PC-9 (cell line): ENCODE data around the gene NT5C1A. TPM values are rescaled to one million over a fixed set of nuclear protein-coding genes. Genes with fewer than 3 reads are reported as not detected.

ENCODE experiments used
- BruUV-seq: library from RNA; stranded (reverse); fragments of 400-500 nt; replicated peaks from 2 replicates; lab custom pipeline; 2021; lab: Mats Ljungman, UMichigan
- CTCF ChIA-PET: fragments of 300-600 bp; sonication (Branson Sonifier 250); formaldehyde crosslinking; loops from one replicate; lab custom pipeline; 2022; ENCODE audit warnings: antibody characterized with exemption; lab: Charles Lee
- POLR2A ChIA-PET: fragments of 300-600 bp; sonication (Branson Sonifier 250); formaldehyde crosslinking; loops from one replicate; lab custom pipeline; 2022; ENCODE audit warnings: antibody characterized with exemption; ENCODE audit not compliant: unreplicated experiment; lab: Charles Lee
- DNase-seq, 2 experiments: peaks; one replicate each; pipeline versions ENCODE4 v3.0.0 to v3.0.0-alpha.2; 2015 to 2022; ENCODE audit warnings: mixed read lengths in 1 of 2
- H2AFZ ChIP-seq: fragments of 200-600 bp; sonication (generic); 2 replicates; pipeline ENCODE4 v1.8.1; 2017; ENCODE audit warnings: antibody characterized with exemption
- H3F3A ChIP-seq: fragments of 200-600 bp; sonication (generic); 2 replicates; pipeline ENCODE4 v1.8.1; 2017; ENCODE audit warnings: antibody characterized with exemption, mild to moderate bottlenecking, low read depth; ENCODE audit not compliant: insufficient read depth
- H3K27ac ChIP-seq: fragments of 200-600 bp; sonication (generic); 2 replicates; pipeline ENCODE4 v1.6.1; 2016; ENCODE audit warnings: mixed run types
- H3K27me3 ChIP-seq: fragments of 200-600 bp; sonication (generic); 2 replicates; pipeline ENCODE4 v1.6.1; 2016; ENCODE audit warnings: low read depth, mixed run types; ENCODE audit not compliant: insufficient read depth
- H3K36me3 ChIP-seq: fragments of 200-600 bp; sonication (generic); 2 replicates; pipeline ENCODE4 v1.6.1; 2016; ENCODE audit warnings: low read depth, mixed run types
- H3K4me1 ChIP-seq: fragments of 200-600 bp; sonication (generic); replicated peaks from 2 replicates; pipeline ENCODE4 v1.6.1; 2016; ENCODE audit warnings: mixed run types; ENCODE audit not compliant: insufficient read depth
- H3K4me2 ChIP-seq: fragments of 200-600 bp; sonication (generic); 2 replicates; pipeline ENCODE4 v1.6.1; 2017; ENCODE audit warnings: mixed run types
- H3K4me3 ChIP-seq: fragments of 200-600 bp; sonication (generic); 2 replicates; pipeline ENCODE4 v1.6.1; 2016; ENCODE audit warnings: mixed run types
- H3K79me2 ChIP-seq: fragments of 200-600 bp; sonication (generic); 2 replicates; pipeline ENCODE4 v1.6.1; 2017; ENCODE audit warnings: low read depth, mixed run types
- H3K9me2 ChIP-seq: fragments of 200-600 bp; sonication (generic); 2 replicates; pipeline ENCODE4 v1.8.1; 2017; ENCODE audit warnings: mild to moderate bottlenecking; ENCODE audit not compliant: insufficient read depth
- H3K9me3 ChIP-seq: fragments of 200-600 bp; sonication (generic); 2 replicates; pipeline ENCODE4 v1.8.1; 2016; ENCODE audit warnings: low read depth; ENCODE audit not compliant: insufficient read depth
- H4K20me1 ChIP-seq: fragments of 200-600 bp; sonication (generic); 2 replicates; pipeline ENCODE4 v1.8.1; 2017; ENCODE audit not compliant: insufficient read depth
- CTCF ChIP-seq: fragments of 200-600 bp; sonication (generic); conservative IDR thresholded peaks from 2 replicates; pipeline ENCODE4 v1.6.1; 2017; ENCODE audit warnings: mixed run types, antibody characterized with exemption, mild to moderate bottlenecking, moderate library complexity
- EZH2 ChIP-seq: fragments of 200-600 bp; sonication (generic); IDR thresholded peaks from 2 replicates; pipeline ENCODE4 v1.8.0; 2017; ENCODE audit warnings: antibody characterized with exemption, low read depth
- intact Hi-C: fragments of 100-400 bp; cut with micrococcal nuclease; formaldehyde crosslinking; loops from one replicate; pipeline ENCODE4 v1.10.0; 2022; ENCODE audit not compliant: unreplicated experiment
- total RNA-seq: library from RNA; stranded (reverse); gene quantifications from 2 replicates; pipeline ENCODE4 v1.2.3, GENCODE V29; 2021

NT5C1A gene
- total RNA-seq, 1 experiment from 2014 or later = not detected

- H3K4me1 ChIP-seq = no peaks in the 10 kb centered on the region
- H3K79me2 ChIP-seq = no peaks in the 10 kb centered on the region
- no peak overlapping the region for H3K27ac ChIP-seq
- H3K27me3 ChIP-seq = peaks cover 7% of the 10 kb centered on the region; the same call in 1 of the 2 replicates
- no peak overlapping the region for H3K4me2 ChIP-seq
- no peaks in the 10 kb centered on the region for H3F3A ChIP-seq
- no peaks in the 10 kb centered on the region for H3K9me2 ChIP-seq
- H4K20me1 ChIP-seq = no peaks in the 10 kb centered on the region
- BruUV-seq = no TSS peak
- no peaks in the 10 kb centered on the region for H3K9me3 ChIP-seq
- ChIA-PET POLR2A (no interaction called here), CTCF (no interaction called here)
- intact Hi-C loops = loop anchor here (10.0 kb wide), 3 partner anchors 116 to 386 kb away; no protein-coding TSS in a partner anchor
- H2AFZ ChIP-seq = no peak overlapping the region
- TF ChIP-seq EZH2 = no peak
- TF ChIP-seq CTCF = no peak
- no peaks in the 10 kb centered on the region for H3K36me3 ChIP-seq
- no peak overlapping the region for H3K4me3 ChIP-seq
- no peak for DNase-seq
Measured at GRCh38 chr1:39650431-39650830, 21.5 kb downstream of the NT5C1A start.

GRCh38 chr1:39649636-39650185 is 22.2 kb downstream of the NT5C1A start:
- Histone ChIP-seq H3K9me3 (no peaks in the 10 kb centered on the region), H3F3A (no peaks in the 10 kb centered on the region), H3K79me2 (no peaks in the 10 kb centered on the region), H3K27me3 (peaks cover 7% of the 10 kb centered on the region; the same call in 1 of the 2 replicates), H3K9me2 (no peaks in the 10 kb centered on the region), H3K27ac (no peak overlapping the region), H2AFZ (no peak overlapping the region), H3K36me3 (no peaks in the 10 kb centered on the region), H3K4me3 (no peak overlapping the region), H4K20me1 (no peaks in the 10 kb centered on the region), H3K4me2 (no peak overlapping the region), H3K4me1 (no peaks in the 10 kb centered on the region)
- POLR2A ChIA-PET = no interaction called here
- BruUV-seq = no TSS peak
- TF ChIP-seq CTCF (no peak), EZH2 (no peak)
- DNase-seq = no peak
- intact Hi-C loops = loop anchor here (10.0 kb wide), 3 partner anchors 115 to 385 kb away; no protein-coding TSS in a partner anchor
- CTCF ChIA-PET = no interaction called here

GRCh38 chr1:39648496-39648895 is 23.4 kb downstream of the NT5C1A start:
- H3K79me2 ChIP-seq = no peaks in the 10 kb centered on the region
- H3K9me2 ChIP-seq = no peaks in the 10 kb centered on the region
- no peak for DNase-seq
- H3K4me1 ChIP-seq = no peaks in the 10 kb centered on the region
- H3K9me3 ChIP-seq = no peaks in the 10 kb centered on the region
- ChIA-PET CTCF (interaction anchor here (1.3 kb wide), 1 partner anchor 42 kb away, joined by 5 read pairs; no protein-coding TSS in a partner anchor), POLR2A (no interaction called here)
- H4K20me1 ChIP-seq = no peaks in the 10 kb centered on the region
- no peaks in the 10 kb centered on the region for H3F3A ChIP-seq
- H3K36me3 ChIP-seq = no peaks in the 10 kb centered on the region
- H2AFZ ChIP-seq = no peak overlapping the region
- no peak overlapping the region for H3K4me3 ChIP-seq
- no peak overlapping the region for H3K4me2 ChIP-seq
- intact Hi-C loops = no loop called here
- TF ChIP-seq CTCF (no peak), EZH2 (no peak)
- peaks cover 12% of the 10 kb centered on the region; the same call in 1 of the 2 replicates for H3K27me3 ChIP-seq
- BruUV-seq = no TSS peak
- no peak overlapping the region for H3K27ac ChIP-seq
